Measurements from ENCODE around the gene ELP4. TPM values are rescaled to one million over a fixed set of nuclear protein-coding genes. Genes with fewer than 3 reads are reported as not detected.

Gene ELP4
- total and polyA plus RNA-seq, 9 of the 15 experiments (the other 6 are each of a cell fraction or from before 2014, with no cell fraction given) = 24.1 to 60.3 (median 38.7) TPM

DNA sequence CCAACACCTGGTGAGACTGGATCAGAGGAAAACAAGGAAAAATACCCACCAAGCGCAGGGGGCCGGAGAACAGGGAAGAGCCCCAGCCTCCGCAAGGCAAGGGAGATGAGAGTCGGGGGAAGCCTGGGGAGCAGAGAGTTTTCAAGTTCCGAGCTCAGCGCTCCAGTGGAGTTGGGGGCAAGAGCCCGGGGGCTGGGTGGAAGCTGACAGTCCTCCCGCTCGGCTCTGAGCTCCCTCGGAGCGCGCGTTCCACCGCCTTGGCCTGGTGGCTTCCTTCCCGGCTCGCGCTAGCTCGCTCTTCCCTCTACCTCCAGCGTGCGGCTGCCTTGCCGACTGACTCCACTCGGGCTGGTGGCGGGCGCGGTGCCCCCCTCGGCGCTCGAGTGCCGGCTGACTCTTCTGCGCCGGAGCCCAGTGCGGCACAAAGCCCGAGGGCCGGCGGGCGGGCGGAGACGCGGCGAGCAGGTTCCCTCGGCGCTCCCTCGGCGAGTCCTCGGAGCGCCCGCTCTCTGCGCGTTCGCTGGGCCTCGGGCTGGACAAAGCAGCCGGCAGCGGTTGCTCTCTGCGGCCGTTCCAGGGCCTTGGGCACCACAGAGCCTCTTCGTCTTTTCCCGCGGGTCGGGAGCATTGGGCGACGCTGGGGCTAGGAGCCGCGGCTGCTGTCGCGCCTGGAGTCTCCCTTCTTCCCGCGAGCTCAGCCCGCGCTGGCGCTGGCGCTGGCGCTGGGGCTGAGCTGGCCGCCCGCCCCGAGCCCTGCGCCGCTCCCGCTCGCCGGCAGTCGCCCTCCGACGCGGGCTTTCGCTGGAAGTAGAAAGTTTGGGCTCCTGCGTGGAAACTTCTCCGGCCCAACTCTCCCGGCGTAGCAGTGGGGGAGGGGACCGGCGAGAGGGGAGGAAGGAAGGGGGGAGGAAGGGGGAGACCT, 300.6 kb downstream of the ELP4 start (continued):
- TF ChIP-seq, protein P1, sequence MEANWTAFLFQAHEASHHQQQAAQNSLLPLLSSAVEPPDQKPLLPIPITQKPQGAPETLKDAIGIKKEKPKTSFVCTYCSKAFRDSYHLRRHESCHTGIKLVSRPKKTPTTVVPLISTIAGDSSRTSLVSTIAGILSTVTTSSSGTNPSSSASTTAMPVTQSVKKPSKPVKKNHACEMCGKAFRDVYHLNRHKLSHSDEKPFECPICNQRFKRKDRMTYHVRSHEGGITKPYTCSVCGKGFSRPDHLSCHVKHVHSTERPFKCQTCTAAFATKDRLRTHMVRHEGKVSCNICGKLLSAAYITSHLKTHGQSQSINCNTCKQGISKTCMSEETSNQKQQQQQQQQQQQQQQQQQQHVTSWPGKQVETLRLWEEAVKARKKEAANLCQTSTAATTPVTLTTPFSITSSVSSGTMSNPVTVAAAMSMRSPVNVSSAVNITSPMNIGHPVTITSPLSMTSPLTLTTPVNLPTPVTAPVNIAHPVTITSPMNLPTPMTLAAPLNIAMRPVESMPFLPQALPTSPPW (CRISPR knock-in tag; IDR thresholded peaks at IDR 0.05) = peak; percentile 72
- TF ChIP-seq ETS2 (tag; IDR thresholded peaks at IDR 0.05; ENCODE audit: borderline replicate concordance, poor library complexity, severe bottlenecking) = no peak
- TF ChIP-seq, protein P2, sequence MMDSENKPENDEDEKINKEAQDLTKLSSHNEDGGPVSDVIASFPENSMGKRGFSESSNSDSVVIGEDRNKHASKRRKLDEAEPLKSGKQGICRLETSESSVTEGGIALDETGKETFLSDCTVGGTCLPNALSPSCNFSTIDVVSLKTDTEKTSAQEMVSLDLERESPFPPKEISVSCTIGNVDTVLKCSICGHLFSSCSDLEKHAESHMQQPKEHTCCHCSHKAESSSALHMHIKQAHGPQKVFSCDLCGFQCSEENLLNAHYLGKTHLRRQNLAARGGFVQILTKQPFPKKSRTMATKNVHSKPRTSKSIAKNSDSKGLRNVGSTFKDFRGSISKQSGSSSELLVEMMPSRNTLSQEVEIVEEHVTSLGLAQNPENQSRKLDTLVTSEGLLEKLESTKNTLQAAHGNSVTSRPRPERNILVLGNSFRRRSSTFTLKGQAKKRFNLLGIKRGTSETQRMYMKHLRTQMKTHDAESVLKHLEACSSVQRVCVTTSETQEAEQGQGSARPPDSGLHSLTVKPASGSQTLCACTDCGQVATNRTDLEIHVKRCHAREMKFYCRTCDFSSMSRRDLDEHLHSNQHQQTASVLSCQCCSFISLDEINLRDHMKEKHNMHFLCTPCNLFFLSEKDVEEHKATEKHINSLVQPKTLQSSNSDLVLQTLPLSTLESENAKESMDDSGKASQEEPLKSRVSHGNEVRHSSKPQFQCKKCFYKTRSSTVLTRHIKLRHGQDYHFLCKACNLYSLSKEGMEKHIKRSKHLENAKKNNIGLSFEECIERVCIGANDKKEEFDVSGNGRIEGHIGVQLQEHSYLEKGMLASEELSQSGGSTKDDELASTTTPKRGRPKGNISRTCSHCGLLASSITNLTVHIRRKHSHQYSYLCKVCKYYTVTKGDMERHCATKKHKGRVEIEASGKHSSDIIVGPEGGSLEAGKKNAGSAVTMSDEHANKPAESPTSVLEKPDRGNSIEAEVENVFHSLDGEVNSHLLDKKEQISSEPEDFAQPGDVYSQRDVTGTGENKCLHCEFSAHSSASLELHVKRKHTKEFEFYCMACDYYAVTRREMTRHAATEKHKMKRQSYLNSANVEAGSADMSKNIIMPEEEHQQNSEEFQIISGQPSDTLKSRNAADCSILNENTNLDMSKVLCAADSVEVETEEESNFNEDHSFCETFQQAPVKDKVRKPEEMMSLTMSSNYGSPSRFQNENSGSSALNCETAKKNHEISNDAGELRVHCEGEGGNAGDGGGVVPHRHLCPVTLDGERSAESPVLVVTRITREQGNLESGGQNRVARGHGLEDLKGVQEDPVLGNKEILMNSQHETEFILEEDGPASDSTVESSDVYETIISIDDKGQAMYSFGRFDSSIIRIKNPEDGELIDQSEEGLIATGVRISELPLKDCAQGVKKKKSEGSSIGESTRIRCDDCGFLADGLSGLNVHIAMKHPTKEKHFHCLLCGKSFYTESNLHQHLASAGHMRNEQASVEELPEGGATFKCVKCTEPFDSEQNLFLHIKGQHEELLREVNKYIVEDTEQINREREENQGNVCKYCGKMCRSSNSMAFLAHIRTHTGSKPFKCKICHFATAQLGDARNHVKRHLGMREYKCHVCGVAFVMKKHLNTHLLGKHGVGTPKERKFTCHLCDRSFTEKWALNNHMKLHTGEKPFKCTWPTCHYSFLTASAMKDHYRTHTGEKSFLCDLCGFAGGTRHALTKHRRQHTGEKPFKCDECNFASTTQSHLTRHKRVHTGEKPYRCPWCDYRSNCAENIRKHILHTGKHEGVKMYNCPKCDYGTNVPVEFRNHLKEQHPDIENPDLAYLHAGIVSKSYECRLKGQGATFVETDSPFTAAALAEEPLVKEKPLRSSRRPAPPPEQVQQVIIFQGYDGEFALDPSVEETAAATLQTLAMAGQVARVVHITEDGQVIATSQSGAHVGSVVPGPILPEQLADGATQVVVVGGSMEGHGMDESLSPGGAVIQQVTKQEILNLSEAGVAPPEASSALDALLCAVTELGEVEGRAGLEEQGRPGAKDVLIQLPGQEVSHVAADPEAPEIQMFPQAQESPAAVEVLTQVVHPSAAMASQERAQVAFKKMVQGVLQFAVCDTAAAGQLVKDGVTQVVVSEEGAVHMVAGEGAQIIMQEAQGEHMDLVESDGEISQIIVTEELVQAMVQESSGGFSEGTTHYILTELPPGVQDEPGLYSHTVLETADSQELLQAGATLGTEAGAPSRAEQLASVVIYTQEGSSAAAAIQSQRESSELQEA (IDR thresholded peaks at IDR 0.05; ENCODE audit: low read depth) = no peak
- 0 out of 2 replicates have a peak, but pooled peaks have one; percentile 46 for TF ChIP-seq GTF2E2 (tag; IDR thresholded peaks at IDR 0.05)
- TF ChIP-seq ZFX (CRISPR knock-in tag; IDR thresholded peaks at IDR 0.05) = peak; percentile 75
- TF ChIP-seq ASH1L (IDR thresholded peaks at IDR 0.05; ENCODE audit: borderline replicate concordance, low read depth, partially characterized antibody) = no peak
- TF ChIP-seq ZNF830 (CRISPR knock-in tag; IDR thresholded peaks at IDR 0.05) = no peak
- TF ChIP-seq ZNF551 (CRISPR knock-in tag; IDR thresholded peaks at IDR 0.05) = no peak
- TF ChIP-seq NFYB (IDR thresholded peaks at IDR 0.05; ENCODE audit: extremely low read depth, insufficient read length) = no peak
- TF ChIP-seq, protein P3, sequence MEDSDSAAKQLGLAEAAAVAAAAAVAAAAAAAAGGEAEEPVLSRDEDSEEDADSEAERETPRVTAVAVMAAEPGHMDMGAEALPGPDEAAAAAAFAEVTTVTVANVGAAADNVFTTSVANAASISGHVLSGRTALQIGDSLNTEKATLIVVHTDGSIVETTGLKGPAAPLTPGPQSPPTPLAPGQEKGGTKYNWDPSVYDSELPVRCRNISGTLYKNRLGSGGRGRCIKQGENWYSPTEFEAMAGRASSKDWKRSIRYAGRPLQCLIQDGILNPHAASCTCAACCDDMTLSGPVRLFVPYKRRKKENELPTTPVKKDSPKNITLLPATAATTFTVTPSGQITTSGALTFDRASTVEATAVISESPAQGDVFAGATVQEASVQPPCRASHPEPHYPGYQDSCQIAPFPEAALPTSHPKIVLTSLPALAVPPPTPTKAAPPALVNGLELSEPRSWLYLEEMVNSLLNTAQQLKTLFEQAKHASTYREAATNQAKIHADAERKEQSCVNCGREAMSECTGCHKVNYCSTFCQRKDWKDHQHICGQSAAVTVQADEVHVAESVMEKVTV (CRISPR knock-in tag; IDR thresholded peaks at IDR 0.05) = no peak
- peak; percentile 46 for TF ChIP-seq PCBP1 (IDR thresholded peaks at IDR 0.05; ENCODE audit: low read depth, low read length, poor library complexity, severe bottlenecking)
- TF ChIP-seq, protein P4, sequence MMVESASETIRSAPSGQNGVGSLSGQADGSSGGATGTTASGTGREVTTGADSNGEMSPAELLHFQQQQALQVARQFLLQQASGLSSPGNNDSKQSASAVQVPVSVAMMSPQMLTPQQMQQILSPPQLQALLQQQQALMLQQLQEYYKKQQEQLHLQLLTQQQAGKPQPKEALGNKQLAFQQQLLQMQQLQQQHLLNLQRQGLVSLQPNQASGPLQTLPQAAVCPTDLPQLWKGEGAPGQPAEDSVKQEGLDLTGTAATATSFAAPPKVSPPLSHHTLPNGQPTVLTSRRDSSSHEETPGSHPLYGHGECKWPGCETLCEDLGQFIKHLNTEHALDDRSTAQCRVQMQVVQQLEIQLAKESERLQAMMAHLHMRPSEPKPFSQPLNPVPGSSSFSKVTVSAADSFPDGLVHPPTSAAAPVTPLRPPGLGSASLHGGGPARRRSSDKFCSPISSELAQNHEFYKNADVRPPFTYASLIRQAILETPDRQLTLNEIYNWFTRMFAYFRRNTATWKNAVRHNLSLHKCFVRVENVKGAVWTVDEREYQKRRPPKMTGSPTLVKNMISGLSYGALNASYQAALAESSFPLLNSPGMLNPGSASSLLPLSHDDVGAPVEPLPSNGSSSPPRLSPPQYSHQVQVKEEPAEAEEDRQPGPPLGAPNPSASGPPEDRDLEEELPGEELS (CRISPR knock-in tag; IDR thresholded peaks at IDR 0.05; ENCODE audit: borderline replicate concordance) = no peak

All from K562 (cell line).